Naive thymus-derived CD4-positive, alpha-beta T cell (primary cell): ENCODE data around the gene COX15. TPM values are rescaled to one million over a fixed set of nuclear protein-coding genes. Genes with fewer than 3 reads are reported as not detected.

Experiments used
- ATAC-seq: fragments of 150-1000 bp; cut with Tn5 transposase; 2 replicates; pipeline ENCODE4 v1.10.0; 2021; ENCODE audit warnings: mild to moderate bottlenecking, moderate library complexity
- CTCF ChIA-PET: fragments of 350-600 bp; sonication (Branson Sonifier 250); formaldehyde crosslinking; loops from one replicate; lab custom pipeline; 2021; ENCODE audit warnings: antibody characterized with exemption; lab: Charles Lee
- POLR2A ChIA-PET: fragments of 350-600 bp; sonication (Branson Sonifier 250); formaldehyde crosslinking; loops from one replicate; lab custom pipeline; 2021; ENCODE audit warnings: antibody characterized with exemption, inconsistent platforms; lab: Charles Lee
- DNase-seq, 9 donors: peaks; one replicate each; pipeline versions ENCODE4 v3.0.0 to v3.0.0-alpha.2; 2020 to 2022; ENCODE audit warnings: mixed read lengths in 1 of 9
- H3K27ac ChIP-seq: one replicate; pipeline ENCODE4 v1.7.0; 2013; ENCODE audit warnings: mild to moderate bottlenecking, low read depth, low read length, moderate library complexity
- H3K27me3 ChIP-seq, 2 donors: one replicate each; pipeline ENCODE4 v1.7.0; 2013; ENCODE audit warnings: low read length in 2 of 2, mild to moderate bottlenecking in 2 of 2, moderate library complexity in 2 of 2; ENCODE audit not compliant: control insufficient read depth in 2 of 2, insufficient read depth in 2 of 2
- H3K36me3 ChIP-seq, 3 experiments: 1 replicate in 2 of 3; 2 replicates in 1 of 3; pipeline ENCODE4 v1.7.0; 2013; ENCODE audit warnings: low read length in 3 of 3, mild to moderate bottlenecking in 3 of 3, moderate library complexity in 1 of 3; ENCODE audit not compliant: insufficient read depth in 3 of 3, control insufficient read depth in 2 of 3
- H3K4me1 ChIP-seq, 2 donors: one replicate each; pipeline ENCODE4 v1.7.0; 2013; ENCODE audit warnings: low read length in 2 of 2, mild to moderate bottlenecking in 2 of 2, moderate library complexity in 1 of 2; ENCODE audit not compliant: control insufficient read depth in 2 of 2, insufficient read depth in 2 of 2
- H3K4me3 ChIP-seq: 2 replicates; pipeline ENCODE4 v1.7.0; 2013; ENCODE audit warnings: mild to moderate bottlenecking, low read length
- H3K9me3 ChIP-seq, 3 experiments: 1 replicate in 2 of 3; 2 replicates in 1 of 3; pipeline ENCODE4 v1.7.0; 2013; ENCODE audit warnings: low read length in 3 of 3; ENCODE audit not compliant: control insufficient read depth in 2 of 3
- H3K27ac Mint-ChIP-seq, 9 donors: one replicate each; pipeline ENCODE4 v1.8.0; 2020 to 2022; ENCODE audit warnings: mixed read lengths in 9 of 9, mild to moderate bottlenecking in 8 of 9, moderate library complexity in 5 of 9, inconsistent platforms in 2 of 9
- H3K27me3 Mint-ChIP-seq, 5 donors: one replicate each; pipeline ENCODE4 v1.8.0; 2021 to 2022; ENCODE audit warnings: mixed read lengths in 5 of 5, mild to moderate bottlenecking in 1 of 5
- H3K36me3 Mint-ChIP-seq, 5 donors: one replicate each; pipeline ENCODE4 v1.8.0; 2020 to 2022; ENCODE audit warnings: mixed read lengths in 5 of 5, mild to moderate bottlenecking in 3 of 5, inconsistent platforms in 1 of 5
- H3K4me1 Mint-ChIP-seq, 7 donors: one replicate each; pipeline ENCODE4 v1.8.0; 2020 to 2022; ENCODE audit warnings: mixed read lengths in 7 of 7, mild to moderate bottlenecking in 3 of 7, inconsistent platforms in 1 of 7
- H3K4me3 Mint-ChIP-seq, 10 donors: one replicate each; pipeline ENCODE4 v1.8.0; 2020 to 2022; ENCODE audit warnings: mild to moderate bottlenecking in 10 of 10, mixed read lengths in 10 of 10, moderate library complexity in 6 of 10, inconsistent platforms in 2 of 10
- H3K9me3 Mint-ChIP-seq, 11 donors: one replicate each; pipeline ENCODE4 v1.8.0; 2020 to 2022; ENCODE audit warnings: mixed read lengths in 11 of 11, mild to moderate bottlenecking in 4 of 11, inconsistent platforms in 1 of 11, moderate library complexity in 1 of 11
- intact Hi-C, 2 donors: fragments of 100-400 bp; cut with micrococcal nuclease; formaldehyde crosslinking; loops; one replicate each; pipeline ENCODE4 v1.15.1; 2023
- polyA plus RNA-seq, 2 donors: library from polyadenylated mRNA; unstranded; fragments of 300-500 nt; fragmentation: Illumina TruSeq; gene quantifications; one replicate each; pipeline ENCODE4 v1.2.3, GENCODE V29; 2021
- total RNA-seq, 6 experiments: library from RNA in 5 of 6; stranded (reverse) in 5 of 6; gene quantifications; 1 replicate in 5 of 6; 2 replicates in 1 of 6; pipeline ENCODE4 v1.2.3 and lab custom pipeline; 2021 to 2026

Gene COX15
- total and polyA plus RNA-seq, 7 experiments from 2014 or later: 17.6 to 43.5 (median 33.2) TPM

DNA sequence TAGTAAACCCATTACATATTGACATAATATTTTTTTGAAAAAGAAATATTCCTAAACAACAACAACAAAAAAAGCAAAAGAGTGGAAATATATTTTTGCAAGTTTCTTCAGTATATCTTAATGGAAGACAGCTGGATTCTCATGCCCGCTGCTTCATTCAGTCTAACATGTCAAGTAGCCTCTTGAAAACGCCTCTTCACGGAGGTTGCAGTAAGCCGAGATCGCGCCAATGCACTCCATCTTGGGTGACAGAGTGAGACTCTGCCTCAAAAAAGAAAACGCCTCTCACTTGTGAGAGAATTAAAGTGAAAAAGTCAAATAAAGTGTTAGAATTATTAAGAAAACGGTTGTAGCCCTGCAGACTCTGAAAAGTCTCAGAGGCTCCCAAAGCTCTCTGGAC lies 1.4 kb upstream of the COX15 start:
- CTCF ChIA-PET: no interaction called here
- no peak for DNase-seq

DNA sequence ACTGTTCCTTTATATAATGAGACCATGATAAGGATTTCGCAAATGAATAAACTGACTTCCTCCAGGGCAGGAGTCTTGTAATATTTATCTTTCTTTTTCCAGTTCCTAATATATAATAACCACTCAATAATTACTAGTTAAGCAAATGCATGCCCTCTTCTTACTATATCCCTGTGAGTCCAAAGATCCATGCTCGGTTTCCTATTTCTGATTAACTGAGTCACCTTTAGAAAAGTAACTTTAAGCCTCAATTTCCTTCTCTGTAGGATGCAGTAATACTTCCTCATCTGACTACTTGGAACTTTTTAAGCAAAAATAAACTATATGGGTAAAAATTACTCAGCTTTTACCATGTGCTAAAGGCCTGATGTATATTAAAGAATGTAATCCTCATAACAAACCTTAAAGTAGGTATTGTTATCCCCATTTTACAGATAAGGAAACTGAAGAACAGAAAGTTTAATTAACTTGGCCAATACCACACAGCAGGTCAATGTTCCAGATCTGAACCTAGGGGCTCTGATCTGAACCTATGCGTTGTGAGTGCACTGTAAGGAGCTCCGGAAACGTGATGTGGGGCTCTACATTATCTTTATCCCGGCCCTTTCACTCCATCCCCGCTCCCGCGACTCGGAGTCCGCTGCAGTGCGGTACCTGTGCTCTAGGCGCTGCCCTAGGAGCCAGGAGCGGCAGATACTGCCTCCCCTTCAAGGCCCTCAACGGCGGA lies 458 bp downstream of the COX15 start:
- peaks cover 27 to 74% (median 47%) of the 10 kb centered on the region in 7 donors for H3K4me1 Mint-ChIP-seq
- no peak for ATAC-seq
- peaks cover 8 to 30% (median 16%) of the 10 kb centered on the region in 5 donors for H3K36me3 Mint-ChIP-seq
- no peaks in the 10 kb centered on the region for H3K27me3 Mint-ChIP-seq
- peak overlapping the region; percentile 94 for H3K4me3 ChIP-seq
- peaks cover 11 to 19% of the 10 kb centered on the region in 2 donors for H3K4me1 ChIP-seq
- H3K4me3 Mint-ChIP-seq: peak overlapping the region; percentile 95 to 100 (median 98)
- H3K36me3 ChIP-seq: peaks cover 4 to 33% (median 6%) of the 10 kb centered on the region in 3 experiments
- ChIA-PET POLR2A (interaction anchor here (0.6 to 2.7 kb wide), 8 partner anchors 10 to 1597 kb away, joined by 3 to 17 read pairs (median 6); partner anchors contain the start of genes DNMBP, R3HCC1L and SLC25A28), CTCF (interaction anchor here (0.6 to 1.2 kb wide), 2 partner anchors 35 to 296 kb away, joined by 3 to 6 read pairs; no protein-coding TSS in a partner anchor)
- H3K27ac Mint-ChIP-seq: peak overlapping the region; percentile 98 to 100 (median 99)
- DNase-seq: no peak
- intact Hi-C loops: loop anchor here (1.0 to 10.0 kb wide), 13 partner anchors 72 to 1994 kb away; partner anchors contain the start of genes DNMBP (in 2 of the 2), ENTPD7 (in 2 of the 2), GOT1 (in 2 of the 2) and HIF1AN (in 2 of the 2)
- H3K9me3 Mint-ChIP-seq: no peaks in the 10 kb centered on the region
- H3K27me3 ChIP-seq: no peaks in the 10 kb centered on the region
- no peaks in the 10 kb centered on the region for H3K9me3 ChIP-seq
- peak overlapping the region; percentile 83 for H3K27ac ChIP-seq

More for the DNA sequence above, 1.4 kb upstream of the COX15 start:
- H3K4me1 Mint-ChIP-seq: peaks cover 28 to 77% (median 57%) of the 10 kb centered on the region in 7 donors
- H3K36me3 ChIP-seq: peaks cover 0 to 35% (median 4%) of the 10 kb centered on the region in 3 experiments
- peaks cover 11 to 19% of the 10 kb centered on the region in 2 donors for H3K4me1 ChIP-seq
- no peaks in the 10 kb centered on the region for H3K9me3 ChIP-seq
- peaks cover 15 to 35% (median 20%) of the 10 kb centered on the region in 5 donors for H3K36me3 Mint-ChIP-seq
- peak overlapping the region in 3 of 9 donors; percentile 33 to 81 (median 56) for H3K27ac Mint-ChIP-seq
- no peak overlapping the region for H3K27ac ChIP-seq
- POLR2A ChIA-PET: interaction anchor here (0.6 kb wide), 1 partner anchor 12 kb away, joined by 3 read pairs; no protein-coding TSS in a partner anchor
- no peaks in the 10 kb centered on the region for H3K27me3 Mint-ChIP-seq
- intact Hi-C loops: loop anchor here (2.0 to 10.0 kb wide), 6 partner anchors 454 to 1996 kb away; partner anchors contain the start of genes R3HCC1L (in 2 of the 2), BTRC (in 1 of the 2), ERLIN1 (in 1 of the 2) and HIF1AN (in 1 of the 2)
- no peaks in the 10 kb centered on the region for H3K27me3 ChIP-seq
- peak overlapping the region; percentile 70 to 99 (median 84) for H3K4me3 Mint-ChIP-seq
- no peaks in the 10 kb centered on the region for H3K9me3 Mint-ChIP-seq
- H3K4me3 ChIP-seq: peak overlapping the region; percentile 13
- no peak for ATAC-seq

DNA sequence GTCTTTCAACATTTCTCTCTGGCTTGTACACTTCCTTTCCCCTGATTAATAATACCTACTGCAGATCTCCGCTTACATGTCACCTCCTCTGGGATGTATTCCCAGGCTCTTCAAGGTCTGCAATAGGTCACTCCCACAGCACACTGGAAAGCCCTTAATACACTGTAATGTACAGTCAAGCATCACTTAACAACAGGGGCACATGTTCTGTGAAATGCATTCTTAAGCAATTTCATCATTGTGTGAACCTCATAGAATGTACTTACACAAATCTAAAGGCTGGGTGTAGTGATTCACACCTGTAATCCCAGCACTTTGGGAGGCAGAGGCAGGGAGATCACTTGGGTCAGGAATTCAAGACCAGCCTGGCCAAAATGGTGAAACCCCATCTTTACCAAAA lies 1.9 kb downstream of the COX15 start:
- DNase-seq (no peak), ATAC-seq (no peak)
- peaks cover 6 to 42% (median 10%) of the 10 kb centered on the region in 3 experiments for H3K36me3 ChIP-seq
- peaks cover 11 to 14% of the 10 kb centered on the region in 2 donors for H3K4me1 ChIP-seq
- intact Hi-C loops: loop anchor here (5.0 to 10.0 kb wide), 5 partner anchors 457 to 1993 kb away; partner anchors contain the start of genes BTRC (in 1 of the 2), ERLIN1 (in 1 of the 2), HIF1AN (in 1 of the 2) and R3HCC1L (in 1 of the 2)
- ChIA-PET POLR2A (no interaction called here), CTCF (no interaction called here)
- Mint-ChIP-seq H3K27ac (peak overlapping the region in 1 of 9 donors; percentile 35), H3K4me3 (no peak overlapping the region), H3K27me3 (no peaks in the 10 kb centered on the region), H3K36me3 (peaks cover 9 to 32% (median 16%) of the 10 kb centered on the region in 5 donors), H3K4me1 (peaks cover 21 to 59% (median 37%) of the 10 kb centered on the region in 7 donors), H3K9me3 (no peaks in the 10 kb centered on the region)
- no peak overlapping the region for H3K4me3 ChIP-seq
- no peaks in the 10 kb centered on the region for H3K27me3 ChIP-seq
- H3K9me3 ChIP-seq: no peaks in the 10 kb centered on the region
- no peak overlapping the region for H3K27ac ChIP-seq

DNA sequence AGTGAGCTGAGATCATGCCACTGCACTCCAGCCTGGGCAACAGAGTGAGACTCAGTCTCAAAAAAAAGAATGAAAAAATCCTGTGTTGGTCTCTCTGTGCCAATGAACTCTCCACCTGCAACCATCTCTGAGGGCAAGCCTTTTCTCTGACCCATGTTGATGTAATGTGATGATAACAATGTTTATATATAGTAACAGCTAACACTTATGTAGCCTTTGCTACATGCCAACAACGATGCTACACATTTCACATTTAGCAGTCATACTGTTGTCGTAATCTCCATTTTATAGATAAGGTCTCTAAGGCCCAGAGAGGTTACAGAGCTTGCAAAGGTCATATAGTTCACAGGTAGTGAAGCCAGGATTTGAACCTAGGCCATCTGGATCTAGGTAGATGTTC lies 11.5 kb downstream of the COX15 start:
- CTCF ChIA-PET: interaction anchor here (0.6 kb wide), 1 partner anchor 21 kb away, joined by 3 read pairs; no protein-coding TSS in a partner anchor
- Histone ChIP-seq H3K9me3 (no peaks in the 10 kb centered on the region), H3K27me3 (no peaks in the 10 kb centered on the region), H3K4me1 (no peaks in the 10 kb centered on the region), H3K36me3 (peaks cover 12 to 79% (median 13%) of the 10 kb centered on the region in 3 experiments), H3K4me3 (no peak overlapping the region), H3K27ac (no peak overlapping the region)
- POLR2A ChIA-PET: interaction anchor here (0.9 kb wide), 1 partner anchor 12 kb away, joined by 3 read pairs; the partner anchor contains the start of genes COX15 and CUTC
- Mint-ChIP-seq H3K4me3 (no peak overlapping the region), H3K27ac (no peak overlapping the region), H3K27me3 (no peaks in the 10 kb centered on the region), H3K4me1 (peaks cover 0 to 6% (median 0%) of the 10 kb centered on the region in 7 donors), H3K36me3 (peaks cover 13 to 48% (median 30%) of the 10 kb centered on the region in 5 donors), H3K9me3 (no peaks in the 10 kb centered on the region)
- DNase-seq: no peak
- ATAC-seq: no peak
- intact Hi-C loops: no loop called here

DNA sequence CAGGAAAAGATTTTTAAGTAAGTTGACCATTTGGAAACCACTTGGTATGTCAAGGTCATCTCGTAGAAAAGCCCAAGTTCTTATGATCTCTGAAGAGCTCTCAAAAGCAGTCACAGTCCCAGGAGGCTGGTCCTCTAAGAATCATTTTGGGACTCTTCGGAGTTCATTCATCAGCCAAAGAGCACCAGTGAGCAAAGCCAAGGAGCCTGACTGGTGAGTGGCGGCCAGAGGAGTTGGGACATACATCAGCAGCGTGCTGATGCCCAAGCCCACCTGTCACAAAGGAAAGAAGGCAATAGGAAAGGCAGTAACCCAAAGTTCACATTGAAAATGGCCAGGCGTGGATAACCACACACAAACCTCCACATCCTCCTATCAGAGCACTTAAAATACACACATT lies 17.5 kb downstream of the COX15 start:
- ATAC-seq (no peak), DNase-seq (no peak)
- Histone ChIP-seq H3K4me3 (no peak overlapping the region), H3K4me1 (no peaks in the 10 kb centered on the region), H3K36me3 (peaks cover 3 to 73% (median 7%) of the 10 kb centered on the region in 3 experiments), H3K27me3 (no peaks in the 10 kb centered on the region), H3K9me3 (no peaks in the 10 kb centered on the region), H3K27ac (no peak overlapping the region)
- Mint-ChIP-seq H3K27ac (peak overlapping the region in 1 of 9 donors; percentile 51), H3K4me1 (no peaks in the 10 kb centered on the region), H3K9me3 (no peaks in the 10 kb centered on the region), H3K4me3 (no peak overlapping the region), H3K27me3 (no peaks in the 10 kb centered on the region), H3K36me3 (peaks cover 12 to 33% (median 15%) of the 10 kb centered on the region in 5 donors)
- intact Hi-C loops: loop anchor here in 1 of 2 donors (5.0 kb wide), 1 partner anchor 97 kb away; no protein-coding TSS in a partner anchor
- POLR2A ChIA-PET: no interaction called here
- CTCF ChIA-PET: interaction anchor here (0.7 kb wide), 1 partner anchor 12 kb away, joined by 5 read pairs; no protein-coding TSS in a partner anchor

DNA sequence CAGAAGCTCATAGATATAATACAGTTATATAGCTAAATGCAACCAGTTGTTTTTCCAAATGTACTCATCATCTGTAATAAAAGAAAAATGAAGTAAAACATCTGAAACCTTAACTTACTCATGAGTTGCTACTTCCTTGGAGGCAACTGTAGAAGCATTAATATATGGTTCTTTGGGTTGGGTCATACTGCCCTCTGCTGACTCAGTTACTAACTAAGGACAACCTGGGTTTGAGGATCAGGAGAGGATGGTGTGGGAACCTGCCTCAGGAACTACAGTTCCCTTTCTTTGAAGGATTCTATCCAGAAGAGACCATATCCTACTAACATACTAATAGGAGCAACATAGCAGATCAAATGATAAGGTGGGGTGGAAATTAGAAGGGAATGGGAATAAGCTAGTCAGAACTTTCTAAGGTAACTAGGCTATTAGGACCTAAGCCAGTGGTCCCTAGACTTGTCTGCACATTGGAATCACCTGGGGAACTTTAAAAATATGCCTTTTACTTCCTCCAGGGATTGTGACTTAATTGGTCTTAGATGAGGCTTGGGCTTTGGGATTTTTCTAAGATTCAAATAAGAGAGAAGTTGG lies 20.7 kb downstream of the COX15 start:
- H3K4me1 Mint-ChIP-seq: no peaks in the 10 kb centered on the region
- Histone ChIP-seq H3K27ac (no peak overlapping the region), H3K4me1 (no peaks in the 10 kb centered on the region), H3K4me3 (no peak overlapping the region), H3K27me3 (no peaks in the 10 kb centered on the region), H3K9me3 (no peaks in the 10 kb centered on the region), H3K36me3 (peaks cover 0 to 41% (median 0%) of the 10 kb centered on the region in 3 experiments)
- no peaks in the 10 kb centered on the region for H3K27me3 Mint-ChIP-seq
- H3K9me3 Mint-ChIP-seq: no peaks in the 10 kb centered on the region
- no peak overlapping the region for H3K4me3 Mint-ChIP-seq
- H3K36me3 Mint-ChIP-seq: peaks cover 1 to 23% (median 3%) of the 10 kb centered on the region in 5 donors
- ChIA-PET POLR2A (no interaction called here), CTCF (interaction anchor here (0.7 to 1.1 kb wide), 3 partner anchors 105 to 281 kb away, joined by 3 to 6 read pairs (median 3); partner anchors contain the start of gene GOT1)
- ATAC-seq: peak; percentile 81
- intact Hi-C loops: loop anchor here (1.0 to 5.0 kb wide), 7 partner anchors 80 to 319 kb away; no protein-coding TSS in a partner anchor
- peak in 6 of 9 donors; percentile 8 to 43 (median 34) for DNase-seq
- no peak overlapping the region for H3K27ac Mint-ChIP-seq
